ENCODE data around the gene SMPDL3A. TPM values are rescaled to one million over a fixed set of nuclear protein-coding genes. Genes with fewer than 3 reads are reported as not detected.

Gene SMPDL3A
- total and polyA plus RNA-seq, 9 of the 15 experiments (the other 6 are each of a cell fraction or from before 2014, with no cell fraction given), result 0.14 to 0.91 (median 0.54) TPM

DNA sequence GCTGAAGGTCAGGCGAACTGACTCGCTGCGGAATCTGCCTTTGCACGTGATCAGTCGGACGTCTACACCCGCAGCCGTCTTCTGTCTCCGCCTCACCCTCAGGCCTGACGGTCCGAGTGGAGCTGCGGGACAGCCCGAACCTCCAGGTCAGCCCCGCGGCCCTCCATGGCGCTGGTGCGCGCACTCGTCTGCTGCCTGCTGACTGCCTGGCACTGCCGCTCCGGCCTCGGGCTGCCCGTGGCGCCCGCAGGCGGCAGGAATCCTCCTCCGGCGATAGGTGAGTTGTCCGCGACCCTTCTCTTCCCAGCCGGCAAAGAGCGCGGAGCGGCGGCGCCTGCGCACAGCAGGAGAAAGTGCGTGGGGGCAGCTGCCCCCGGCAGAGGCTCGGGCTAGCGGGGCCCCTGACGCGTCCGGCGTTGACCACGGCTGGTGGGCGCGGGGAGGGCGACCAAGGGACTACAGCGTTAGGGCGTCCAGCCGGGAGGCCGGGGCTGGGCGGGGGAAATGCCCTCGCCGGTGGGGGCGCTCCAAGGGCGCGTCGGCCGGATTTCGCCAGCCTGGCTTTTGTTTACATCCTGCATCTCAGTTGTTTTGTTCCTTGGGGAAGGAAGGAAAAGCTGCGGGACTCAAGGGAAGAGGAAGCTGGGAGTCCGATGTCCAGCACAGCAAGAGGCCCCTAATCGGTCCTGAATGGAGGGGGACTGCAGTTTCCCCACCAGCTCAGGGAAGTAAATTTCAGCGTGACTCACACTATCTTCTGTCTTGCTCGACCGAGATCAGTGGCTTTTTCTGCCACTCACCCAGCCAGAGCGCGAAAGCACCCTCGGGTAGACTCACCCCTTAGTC lies at the start of gene SMPDL3A (continued):
- TF ChIP-seq ZNF592 (IDR thresholded peaks at IDR 0.05) (no peak), HMG20A (CRISPR knock-in tag; conservative IDR thresholded peaks at IDR 0.05) (no peak), BCLAF1 (IDR thresholded peaks at IDR 0.05; ENCODE audit: borderline replicate concordance in 1 of 2, control insufficient read depth in 1 of 2, low read depth in 2 of 2, low read length in 1 of 2) (no peak), NR2C2 (CRISPR knock-in tag; IDR thresholded peaks at IDR 0.05) (no peak), NR2C2 (tag; IDR thresholded peaks at IDR 0.05) (peak; percentile 9; the same call in 1 of the 2 replicates), ARHGAP35 (IDR thresholded peaks at IDR 0.05; ENCODE audit: partially characterized antibody) (no peak), SMAD4 (CRISPR knock-in tag; conservative IDR thresholded peaks at IDR 0.05) (peak; percentile 42; the same call in 1 of the 2 replicates), DMBX1 (CRISPR knock-in tag; IDR thresholded peaks at IDR 0.05; ENCODE audit: borderline replicate concordance) (no peak), ZBTB9 (CRISPR knock-in tag; IDR thresholded peaks at IDR 0.05) (no peak), PKNOX1 (IDR thresholded peaks at IDR 0.05) (peak; percentile 31; the same call in 1 of the 2 replicates), MLX (CRISPR knock-in tag; conservative IDR thresholded peaks at IDR 0.05) (no peak), ZNF165 (CRISPR knock-in tag; IDR thresholded peaks at IDR 0.05; ENCODE audit: borderline replicate concordance) (no peak), TBP (optimal IDR thresholded peaks at IDR 0.05; ENCODE audit: low read depth, low read length) (no peak), ZKSCAN8 (CRISPR knock-in tag; IDR thresholded peaks at IDR 0.05) (no peak)
